HepG2 (cell line): ENCODE results near the gene NBEAL2.

ENCODE experiments used
- ATM ChIP-seq: fragments of 450-650 bp; IDR thresholded peaks from 2 replicates; pipeline ENCODE4 v1.7.1; 2017; ENCODE audit warnings: mild to moderate bottlenecking, borderline replicate concordance
- POLR2A ChIP-seq, 2 experiments: IDR thresholded peaks; 2 replicates each; pipeline ENCODE4 v1.6.1; 2011; ENCODE audit warnings: low read depth in 2 of 2, low read length in 2 of 2, mild to moderate bottlenecking in 1 of 2, moderate library complexity in 1 of 2; ENCODE audit not compliant: insufficient read depth in 1 of 2
- RFX5 ChIP-seq: IDR thresholded peaks from 2 replicates; pipeline ENCODE4 v1.6.1; 2011; ENCODE audit warnings: low read depth, low read length, improper control_type of control experiment
- ZNF367 ChIP-seq: sonication (generic); formaldehyde crosslinking; IDR thresholded peaks from 2 replicates; pipeline ENCODE4 v1.4.0; 2020; ENCODE audit warnings: missing genetic modification reagents, borderline replicate concordance
- TF ChIP-seq, protein P1 (sequence below): sonication (generic); formaldehyde crosslinking; IDR thresholded peaks from 2 replicates; pipeline ENCODE4 v1.4.0; 2020; ENCODE audit warnings: mild to moderate bottlenecking, missing genetic modification reagents, borderline replicate concordance
- TF ChIP-seq, protein P2 (sequence below): sonication (generic); formaldehyde crosslinking; IDR thresholded peaks from 2 replicates; pipeline ENCODE4 v1.5.0; 2020; ENCODE audit warnings: mild to moderate bottlenecking, missing genetic modification reagents, moderate library complexity

GRCh38 chr3:46955157-46955556, 24.3 kb upstream of the NBEAL2 start:
- TF ChIP-seq RFX5: no peak
- TF ChIP-seq, protein P1, sequence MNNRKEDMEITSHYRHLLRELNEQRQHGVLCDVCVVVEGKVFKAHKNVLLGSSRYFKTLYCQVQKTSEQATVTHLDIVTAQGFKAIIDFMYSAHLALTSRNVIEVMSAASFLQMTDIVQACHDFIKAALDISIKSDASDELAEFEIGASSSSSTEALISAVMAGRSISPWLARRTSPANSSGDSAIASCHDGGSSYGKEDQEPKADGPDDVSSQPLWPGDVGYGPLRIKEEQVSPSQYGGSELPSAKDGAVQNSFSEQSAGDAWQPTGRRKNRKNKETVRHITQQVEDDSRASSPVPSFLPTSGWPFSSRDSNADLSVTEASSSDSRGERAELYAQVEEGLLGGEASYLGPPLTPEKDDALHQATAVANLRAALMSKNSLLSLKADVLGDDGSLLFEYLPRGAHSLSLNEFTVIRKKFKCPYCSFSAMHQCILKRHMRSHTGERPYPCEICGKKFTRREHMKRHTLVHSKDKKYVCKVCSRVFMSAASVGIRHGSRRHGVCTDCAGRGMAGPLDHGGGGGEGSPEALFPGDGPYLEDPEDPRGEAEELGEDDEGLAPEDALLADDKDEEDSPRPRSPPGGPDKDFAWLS: no peak
- no peak for TF ChIP-seq ATM
- no peak for TF ChIP-seq ZNF367
- TF ChIP-seq, protein P2, sequence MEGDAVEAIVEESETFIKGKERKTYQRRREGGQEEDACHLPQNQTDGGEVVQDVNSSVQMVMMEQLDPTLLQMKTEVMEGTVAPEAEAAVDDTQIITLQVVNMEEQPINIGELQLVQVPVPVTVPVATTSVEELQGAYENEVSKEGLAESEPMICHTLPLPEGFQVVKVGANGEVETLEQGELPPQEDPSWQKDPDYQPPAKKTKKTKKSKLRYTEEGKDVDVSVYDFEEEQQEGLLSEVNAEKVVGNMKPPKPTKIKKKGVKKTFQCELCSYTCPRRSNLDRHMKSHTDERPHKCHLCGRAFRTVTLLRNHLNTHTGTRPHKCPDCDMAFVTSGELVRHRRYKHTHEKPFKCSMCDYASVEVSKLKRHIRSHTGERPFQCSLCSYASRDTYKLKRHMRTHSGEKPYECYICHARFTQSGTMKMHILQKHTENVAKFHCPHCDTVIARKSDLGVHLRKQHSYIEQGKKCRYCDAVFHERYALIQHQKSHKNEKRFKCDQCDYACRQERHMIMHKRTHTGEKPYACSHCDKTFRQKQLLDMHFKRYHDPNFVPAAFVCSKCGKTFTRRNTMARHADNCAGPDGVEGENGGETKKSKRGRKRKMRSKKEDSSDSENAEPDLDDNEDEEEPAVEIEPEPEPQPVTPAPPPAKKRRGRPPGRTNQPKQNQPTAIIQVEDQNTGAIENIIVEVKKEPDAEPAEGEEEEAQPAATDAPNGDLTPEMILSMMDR (CRISPR knock-in tag): no peak
- TF ChIP-seq POLR2A (IDR thresholded peaks at IDR 0.05; ENCODE audit: insufficient read depth in 1 of 2, low read depth in 2 of 2, low read length in 2 of 2): no peak
